AG04450 (cell line): ENCODE results near the gene CSF3R. TPM values are rescaled to one million over a fixed set of nuclear protein-coding genes. Genes with fewer than 3 reads are reported as not detected.

Source experiments
- CTCF ChIA-PET: fragments of 300-600, 350-600 bp; formaldehyde crosslinking; extraction: SDS; loops from one replicate; lab custom pipeline; 2022; ENCODE audit warnings: antibody characterized with exemption, inconsistent platforms; lab: Charles Lee
- POLR2A ChIA-PET: fragments of 350-600 bp; formaldehyde crosslinking; extraction: SDS; loops from one replicate; lab custom pipeline; 2021; ENCODE audit warnings: antibody characterized with exemption, inconsistent platforms; lab: Yijun Ruan, JAX
- DNase-seq: peaks from one replicate; pipeline ENCODE4 v3.0.0-alpha.2; 2011; ENCODE audit warnings: low read depth, low spot score
- H3K27ac ChIP-seq: one replicate; pipeline ENCODE4 v1.5.1; 2012; ENCODE audit warnings: low read depth, low read length, control low read depth
- H3K27me3 ChIP-seq: one replicate; pipeline ENCODE4 v1.6.0; 2012; ENCODE audit warnings: low read length; ENCODE audit not compliant: control insufficient read depth, insufficient read depth
- H3K4me3 ChIP-seq: 2 replicates; pipeline ENCODE4 v1.5.1; 2011; ENCODE audit warnings: mild to moderate bottlenecking, low read depth, low read length, control low read depth
- H3K9me3 ChIP-seq: 2 replicates; pipeline ENCODE4 v1.5.1; 2012; ENCODE audit warnings: low read length; ENCODE audit not compliant: control insufficient read depth, insufficient read depth
- CTCF ChIP-seq: IDR thresholded peaks from 2 replicates; pipeline ENCODE4 v1.5.1; 2011; ENCODE audit warnings: low read depth, low read length, control low read depth, inconsistent platforms
- polyA minus RNA-seq: library from RNA; depleted of rRNA, polyadenylated mRNA; stranded (reverse); fragments of >200 nt; gene quantifications from 2 replicates; pipeline ENCODE4 v1.2.3, GENCODE V29; 2011; rRNA and poly(A)+ RNA removed
- polyA plus RNA-seq: library from polyadenylated mRNA; depleted of rRNA; stranded (reverse); fragments of >200 nt; gene quantifications from 2 replicates; pipeline ENCODE4 v1.2.3, GENCODE V29; 2011; rRNA removed

The CSF3R gene
- polyA plus RNA-seq (not detected in 2 replicates), polyA minus RNA-seq (not detected in 2 replicates)

- Histone ChIP-seq H3K4me3 (no peak within 1 kb of the TSS), H3K27ac (no peak within 1 kb of the TSS), H3K9me3 (no peaks in the 10 kb centered on the region), H3K27me3 (peaks cover 44% of the 10 kb centered on the region)
- ChIA-PET CTCF (no interaction called here), POLR2A (no interaction called here)
- no peak for DNase-seq
- no peak for TF ChIP-seq CTCF
These were observed at the start of gene CSF3R for GRCh38 chr1:36482724-36483388. Gene CSF3R (minus strand): TSS chr1:36482913. CDS start chr1:36479496, 3,417 bp downstream.

GRCh38 chr1:36531833-36532232 lies 49.1 kb upstream of the CSF3R start:
- no peak overlapping the region for H3K27ac ChIP-seq
- DNase-seq, result no peak
- TF ChIP-seq CTCF, result no peak
- no peaks in the 10 kb centered on the region for H3K9me3 ChIP-seq
- ChIA-PET CTCF (no interaction called here), POLR2A (no interaction called here)
- H3K4me3 ChIP-seq, result no peak overlapping the region
- peaks cover 4% of the 10 kb centered on the region for H3K27me3 ChIP-seq

- no peak for DNase-seq
- ChIA-PET POLR2A (no interaction called here), CTCF (no interaction called here)
- Histone ChIP-seq H3K4me3 (no peak overlapping the region), H3K27ac (no peak overlapping the region), H3K9me3 (no peaks in the 10 kb centered on the region), H3K27me3 (peaks cover 4% of the 10 kb centered on the region)
- TF ChIP-seq CTCF, result no peak
These were observed 48.1 kb upstream of the CSF3R start for GRCh38 chr1:36530791-36531190.

GRCh38 chr1:36530261-36530660 lies 47.5 kb upstream of the CSF3R start:
- Histone ChIP-seq H3K4me3 (no peak overlapping the region), H3K9me3 (no peaks in the 10 kb centered on the region), H3K27me3 (peaks cover 4% of the 10 kb centered on the region), H3K27ac (no peak overlapping the region)
- ChIA-PET POLR2A (no interaction called here), CTCF (interaction anchor here (0.5 kb wide), 1 partner anchor 159 kb away, joined by 3 read pairs; no protein-coding TSS in a partner anchor)
- TF ChIP-seq CTCF, result no peak
- no peak for DNase-seq

GRCh38 chr1:36529769-36530260 lies 47.1 kb upstream of the CSF3R start:
- Histone ChIP-seq H3K9me3 (no peaks in the 10 kb centered on the region), H3K4me3 (no peak overlapping the region), H3K27me3 (peaks cover 4% of the 10 kb centered on the region), H3K27ac (no peak overlapping the region)
- DNase-seq, result no peak
- ChIA-PET CTCF (interaction anchor here (0.5 kb wide), 1 partner anchor 159 kb away, joined by 3 read pairs; no protein-coding TSS in a partner anchor), POLR2A (no interaction called here)
- TF ChIP-seq CTCF, result no peak
